HepG2 (cell line): ENCODE measurements around the gene TUBA4A. TPM values are rescaled to one million over a fixed set of nuclear protein-coding genes. Genes with fewer than 3 reads are reported as not detected.
A peak's percentile ranks its signal among the peaks of the same experiment; 100 is the strongest.

Experiments used
- ADNP ChIP-seq: sonication (generic); formaldehyde crosslinking; IDR thresholded peaks from 2 replicates; pipeline ENCODE4 v1.4.0; 2020; ENCODE audit warnings: missing genetic modification reagents
- CENPT ChIP-seq: sonication (generic); formaldehyde crosslinking; IDR thresholded peaks from 2 replicates; pipeline ENCODE4 v1.8.0; 2022; ENCODE audit warnings: low read depth, mild to moderate bottlenecking, moderate library complexity, missing genetic modification reagents
- FIP1L1 ChIP-seq: fragments of 200-400 bp; formaldehyde crosslinking; IDR thresholded peaks from 2 replicates; pipeline ENCODE4 v1.6.1; 2018; ENCODE audit warnings: low read depth, mild to moderate bottlenecking, low read length, moderate library complexity, borderline replicate concordance; ENCODE audit not compliant: insufficient read depth
- MIER3 ChIP-seq: IDR thresholded peaks from 2 replicates; pipeline ENCODE4 v1.6.1; 2016; ENCODE audit warnings: missing compliant biosample characterization, borderline replicate concordance
- NR1H2 ChIP-seq: sonication (generic); formaldehyde crosslinking; IDR thresholded peaks from 2 replicates; pipeline ENCODE4 v1.8.1; 2022; ENCODE audit warnings: low read depth, missing genetic modification reagents, borderline replicate concordance
- SNAI1 ChIP-seq: sonication (generic); formaldehyde crosslinking; IDR thresholded peaks from 2 replicates; pipeline ENCODE4 v1.5.0; 2020; ENCODE audit warnings: mild to moderate bottlenecking, missing genetic modification reagents, borderline replicate concordance
- ZBTB4 ChIP-seq: sonication (generic); formaldehyde crosslinking; IDR thresholded peaks from 2 replicates; pipeline ENCODE4 v1.4.0; 2020; ENCODE audit warnings: missing genetic modification reagents, mild to moderate bottlenecking, borderline replicate concordance
- ZNF563 ChIP-seq: sonication (generic); formaldehyde crosslinking; IDR thresholded peaks from 2 replicates; pipeline ENCODE4 v1.8.0; 2022; ENCODE audit warnings: mild to moderate bottlenecking, moderate library complexity, missing genetic modification reagents
- ZNF598 ChIP-seq: sonication (generic); formaldehyde crosslinking; IDR thresholded peaks from 2 replicates; pipeline ENCODE4 v1.5.1; 2020; ENCODE audit warnings: mild to moderate bottlenecking, missing genetic modification reagents, borderline replicate concordance
- ZNF672 ChIP-seq: sonication (generic); formaldehyde crosslinking; IDR thresholded peaks from 2 replicates; pipeline ENCODE4 v1.8.1; 2022; ENCODE audit warnings: missing genetic modification reagents
- polyA plus RNA-seq, 8 experiments: library from polyadenylated mRNA; depleted of rRNA in 3 of 8; stranded (reverse) in 7 of 8; unstranded in 1 of 8; fragments of >200 nt; fragmentation: Illumina TruSeq in 4 of 8; extraction: Trizol in 4 of 8; gene quantifications; 2 replicates each; pipeline versions ENCODE4 v1.2.1 to v1.2.3, GENCODE V29; 2011 to 2016; ENCODE audit warnings: low read depth in 4 of 8, missing spikeins in 1 of 8, mixed read lengths in 1 of 8; ENCODE audit not compliant: insufficient read depth in 1 of 8
- total RNA-seq, 5 experiments: library from RNA; depleted of rRNA; stranded (reverse); fragments of >200 nt; fragmentation: Illumina TruSeq; extraction: Trizol; gene quantifications; 2 replicates each; pipeline ENCODE4 v1.2.3, GENCODE V29; 2016; ENCODE audit warnings: low read depth in 1 of 5

The TUBA4A gene
- total and polyA plus RNA-seq, 2 of the 13 experiments (the other 11 are each of a cell fraction or from before 2014, with no cell fraction given): 1.3 to 12.7 TPM

GRCh38 chr2:219250049-219250781 is 3.5 kb downstream of the TUBA4A start (continued):
- TF ChIP-seq ZBTB4 (CRISPR knock-in tag) (peak; percentile 56; the same call in 1 of the 2 replicates), SNAI1 (CRISPR knock-in tag) (no peak), MIER3 (CRISPR knock-in tag) (no peak), ZNF598 (CRISPR knock-in tag) (no peak; the same call in 1 of the 2 replicates), ADNP (no peak), CENPT (CRISPR knock-in tag) (no peak), ZNF672 (CRISPR knock-in tag) (no peak), ZNF563 (CRISPR knock-in tag) (0 out of 2 replicates have a peak, but pooled peaks have one; percentile 46), NR1H2 (CRISPR knock-in tag) (no peak), FIP1L1 (no peak)
